Measurements from ENCODE around the gene LRRN2.

DNA sequence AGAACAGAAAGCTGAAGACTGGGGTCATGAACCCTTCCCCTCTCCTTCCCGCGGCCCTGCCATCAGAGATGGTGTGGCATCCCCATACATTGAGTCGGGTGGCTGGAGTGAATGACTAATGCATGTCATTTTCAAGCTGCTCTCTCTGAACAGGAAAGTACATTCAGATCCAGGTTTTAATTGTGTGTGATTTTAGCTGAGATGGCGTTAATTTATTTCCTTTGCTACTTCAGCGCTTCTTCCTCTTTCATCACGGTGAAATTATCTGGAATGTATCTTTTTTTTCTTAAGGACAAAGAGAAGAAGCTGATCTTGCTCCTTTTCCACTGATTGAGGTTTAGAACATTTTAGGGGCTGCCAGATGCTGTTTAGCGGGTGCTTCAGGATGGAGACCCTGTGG lies 8.6 kb upstream of the LRRN2 start:
- TF ChIP-seq, protein P1, sequence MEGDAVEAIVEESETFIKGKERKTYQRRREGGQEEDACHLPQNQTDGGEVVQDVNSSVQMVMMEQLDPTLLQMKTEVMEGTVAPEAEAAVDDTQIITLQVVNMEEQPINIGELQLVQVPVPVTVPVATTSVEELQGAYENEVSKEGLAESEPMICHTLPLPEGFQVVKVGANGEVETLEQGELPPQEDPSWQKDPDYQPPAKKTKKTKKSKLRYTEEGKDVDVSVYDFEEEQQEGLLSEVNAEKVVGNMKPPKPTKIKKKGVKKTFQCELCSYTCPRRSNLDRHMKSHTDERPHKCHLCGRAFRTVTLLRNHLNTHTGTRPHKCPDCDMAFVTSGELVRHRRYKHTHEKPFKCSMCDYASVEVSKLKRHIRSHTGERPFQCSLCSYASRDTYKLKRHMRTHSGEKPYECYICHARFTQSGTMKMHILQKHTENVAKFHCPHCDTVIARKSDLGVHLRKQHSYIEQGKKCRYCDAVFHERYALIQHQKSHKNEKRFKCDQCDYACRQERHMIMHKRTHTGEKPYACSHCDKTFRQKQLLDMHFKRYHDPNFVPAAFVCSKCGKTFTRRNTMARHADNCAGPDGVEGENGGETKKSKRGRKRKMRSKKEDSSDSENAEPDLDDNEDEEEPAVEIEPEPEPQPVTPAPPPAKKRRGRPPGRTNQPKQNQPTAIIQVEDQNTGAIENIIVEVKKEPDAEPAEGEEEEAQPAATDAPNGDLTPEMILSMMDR (conservative IDR thresholded peaks at IDR 0.05 in 1 of 2, IDR thresholded peaks at IDR 0.05 in 1 of 2; ENCODE audit: low read depth in 1 of 2, low read length in 2 of 2), result no peak
- no peak for TF ChIP-seq EZH2 (IDR thresholded peaks at IDR 0.05; ENCODE audit: low read length, missing control alignments)
